GM23338 (cell line): ENCODE measurements around the gene KIAA0753. TPM values are rescaled to one million over a fixed set of nuclear protein-coding genes. Genes with fewer than 3 reads are reported as not detected.

Experiments
- ATAC-seq: fragments of 200-7000 bp; cut with Tn5 transposase; 3 replicates; pipeline ENCODE4 v1.9.1; 2020
- DNase-seq: peaks from one replicate; pipeline ENCODE4 v3.0.0-alpha.2; 2015; ENCODE audit warnings: low spot score
- H2AFZ ChIP-seq: fragments of 200-600 bp; sonication (generic); 2 replicates; pipeline ENCODE4 v1.8.0; 2016; ENCODE audit warnings: antibody characterized with exemption, mild to moderate bottlenecking, moderate library complexity
- H3F3A ChIP-seq: fragments of 200-600 bp; sonication (generic); replicated peaks from 2 replicates; pipeline ENCODE4 v1.8.0; 2017; ENCODE audit warnings: antibody characterized with exemption, mixed run types, low read depth
- H3K27ac ChIP-seq: fragments of 200-600 bp; sonication (generic); 2 replicates; pipeline ENCODE4 v1.6.1; 2016; ENCODE audit warnings: low read depth
- H3K27me3 ChIP-seq: fragments of 200-600 bp; sonication (generic); 2 replicates; pipeline ENCODE4 v1.8.0; 2016; ENCODE audit warnings: mild to moderate bottlenecking, mixed run types, moderate library complexity; ENCODE audit not compliant: insufficient read depth
- H3K36me3 ChIP-seq: fragments of 200-600 bp; sonication (generic); 2 replicates; pipeline ENCODE4 v1.8.0; 2016; ENCODE audit warnings: mild to moderate bottlenecking; ENCODE audit not compliant: insufficient read depth
- H3K4me1 ChIP-seq: fragments of 200-600 bp; sonication (generic); 2 replicates; pipeline ENCODE4 v1.8.0; 2016; ENCODE audit warnings: mild to moderate bottlenecking, moderate library complexity; ENCODE audit not compliant: insufficient read depth
- H3K4me2 ChIP-seq: fragments of 200-600 bp; sonication (generic); 2 replicates; pipeline ENCODE4 v1.7.1; 2017; ENCODE audit warnings: mixed run types
- H3K4me3 ChIP-seq: fragments of 200-600 bp; sonication (generic); 2 replicates; pipeline ENCODE4 v1.6.1; 2016; ENCODE audit warnings: mixed run types
- H3K79me2 ChIP-seq: fragments of 200-600 bp; sonication (generic); replicated peaks from 2 replicates; pipeline ENCODE4 v1.8.0; 2017; ENCODE audit warnings: mild to moderate bottlenecking; ENCODE audit not compliant: insufficient read depth
- H3K9me2 ChIP-seq: fragments of 200-600 bp; sonication (generic); 2 replicates; pipeline ENCODE4 v1.8.0; 2017; ENCODE audit not compliant: insufficient read depth
- H4K20me1 ChIP-seq: fragments of 200-600 bp; sonication (generic); replicated peaks from 2 replicates; pipeline ENCODE4 v1.8.0; 2017; ENCODE audit warnings: mild to moderate bottlenecking; ENCODE audit not compliant: insufficient read depth
- H3K27ac Mint-ChIP-seq: 2 replicates; pipeline ENCODE4 v1.8.0; 2020; ENCODE audit warnings: inconsistent platforms, mild to moderate bottlenecking, moderate library complexity, mixed read lengths
- H3K27me3 Mint-ChIP-seq: 3 replicates; pipeline ENCODE4 v1.8.0; 2022; ENCODE audit warnings: low read depth, mild to moderate bottlenecking, moderate library complexity, mixed read lengths, inconsistent platforms; ENCODE audit not compliant: insufficient read depth, poor library complexity
- H3K36me3 Mint-ChIP-seq: 3 replicates; pipeline ENCODE4 v1.8.0; 2021; ENCODE audit warnings: low read depth, mild to moderate bottlenecking, inconsistent platforms, moderate library complexity, mixed read lengths
- H3K4me1 Mint-ChIP-seq: 3 replicates; pipeline ENCODE4 v1.8.0; 2020; ENCODE audit warnings: mild to moderate bottlenecking, inconsistent platforms, mixed read lengths
- H3K4me3 Mint-ChIP-seq: 3 replicates; pipeline ENCODE4 v1.8.0; 2021; ENCODE audit warnings: moderate library complexity, mild to moderate bottlenecking, inconsistent platforms, mixed read lengths
- H3K9me3 Mint-ChIP-seq: 3 replicates; pipeline ENCODE4 v1.8.0; 2020; ENCODE audit warnings: moderate library complexity, mild to moderate bottlenecking, inconsistent platforms, mixed read lengths
- EZH2 ChIP-seq: fragments of 200-600 bp; sonication (generic); IDR thresholded peaks from one replicate; pipeline ENCODE4 v1.8.0; 2017; ENCODE audit warnings: antibody characterized with exemption, mild to moderate bottlenecking, low read depth; ENCODE audit not compliant: unreplicated experiment
- JUNB ChIP-seq: IDR thresholded peaks from one replicate; pipeline ENCODE4 v1.6.1; 2016; ENCODE audit warnings: antibody characterized with exemption; ENCODE audit not compliant: unreplicated experiment
- NANOG ChIP-seq: IDR thresholded peaks from 2 replicates; pipeline ENCODE4 v1.6.1; 2016; ENCODE audit warnings: antibody characterized with exemption, borderline replicate concordance
- polyA plus RNA-seq: library from polyadenylated mRNA; unstranded; fragments of >200 nt; fragmentation: Nextera tagmentation; extraction: Ambion mirVana; gene quantifications from 2 replicates; pipeline ENCODE4 v1.2.1, GENCODE V29; 2016
- total RNA-seq: library from RNA; depleted of rRNA; stranded (reverse); fragments of >200 nt; shearing (Covaris generic); gene quantifications from 2 replicates; pipeline ENCODE4 v1.2.3, GENCODE V29; 2014
- TF ChIP-seq, protein P1 (sequence below): fragments of 250-450 bp; sonication (Bioruptor Pico); IDR thresholded peaks from 2 replicates; pipeline ENCODE4 v1.5.0; 2020; ENCODE audit warnings: mild to moderate bottlenecking, moderate library complexity
- TF ChIP-seq, protein P2 (sequence below), 2 experiments: fragments of 200-600 bp in 1 of 2; sonication (generic) in 1 of 2; conservative IDR thresholded peaks; 2 replicates each; pipeline versions ENCODE4 v1.5.1 to v1.6.1; 2016 to 2017; ENCODE audit warnings: antibody characterized with exemption in 2 of 2, low read depth in 2 of 2, mild to moderate bottlenecking in 2 of 2, moderate library complexity in 1 of 2

The KIAA0753 gene
- total and polyA plus RNA-seq, 2 experiments from 2014 or later = 6.0 to 27.8 TPM

- TF ChIP-seq, protein P1, sequence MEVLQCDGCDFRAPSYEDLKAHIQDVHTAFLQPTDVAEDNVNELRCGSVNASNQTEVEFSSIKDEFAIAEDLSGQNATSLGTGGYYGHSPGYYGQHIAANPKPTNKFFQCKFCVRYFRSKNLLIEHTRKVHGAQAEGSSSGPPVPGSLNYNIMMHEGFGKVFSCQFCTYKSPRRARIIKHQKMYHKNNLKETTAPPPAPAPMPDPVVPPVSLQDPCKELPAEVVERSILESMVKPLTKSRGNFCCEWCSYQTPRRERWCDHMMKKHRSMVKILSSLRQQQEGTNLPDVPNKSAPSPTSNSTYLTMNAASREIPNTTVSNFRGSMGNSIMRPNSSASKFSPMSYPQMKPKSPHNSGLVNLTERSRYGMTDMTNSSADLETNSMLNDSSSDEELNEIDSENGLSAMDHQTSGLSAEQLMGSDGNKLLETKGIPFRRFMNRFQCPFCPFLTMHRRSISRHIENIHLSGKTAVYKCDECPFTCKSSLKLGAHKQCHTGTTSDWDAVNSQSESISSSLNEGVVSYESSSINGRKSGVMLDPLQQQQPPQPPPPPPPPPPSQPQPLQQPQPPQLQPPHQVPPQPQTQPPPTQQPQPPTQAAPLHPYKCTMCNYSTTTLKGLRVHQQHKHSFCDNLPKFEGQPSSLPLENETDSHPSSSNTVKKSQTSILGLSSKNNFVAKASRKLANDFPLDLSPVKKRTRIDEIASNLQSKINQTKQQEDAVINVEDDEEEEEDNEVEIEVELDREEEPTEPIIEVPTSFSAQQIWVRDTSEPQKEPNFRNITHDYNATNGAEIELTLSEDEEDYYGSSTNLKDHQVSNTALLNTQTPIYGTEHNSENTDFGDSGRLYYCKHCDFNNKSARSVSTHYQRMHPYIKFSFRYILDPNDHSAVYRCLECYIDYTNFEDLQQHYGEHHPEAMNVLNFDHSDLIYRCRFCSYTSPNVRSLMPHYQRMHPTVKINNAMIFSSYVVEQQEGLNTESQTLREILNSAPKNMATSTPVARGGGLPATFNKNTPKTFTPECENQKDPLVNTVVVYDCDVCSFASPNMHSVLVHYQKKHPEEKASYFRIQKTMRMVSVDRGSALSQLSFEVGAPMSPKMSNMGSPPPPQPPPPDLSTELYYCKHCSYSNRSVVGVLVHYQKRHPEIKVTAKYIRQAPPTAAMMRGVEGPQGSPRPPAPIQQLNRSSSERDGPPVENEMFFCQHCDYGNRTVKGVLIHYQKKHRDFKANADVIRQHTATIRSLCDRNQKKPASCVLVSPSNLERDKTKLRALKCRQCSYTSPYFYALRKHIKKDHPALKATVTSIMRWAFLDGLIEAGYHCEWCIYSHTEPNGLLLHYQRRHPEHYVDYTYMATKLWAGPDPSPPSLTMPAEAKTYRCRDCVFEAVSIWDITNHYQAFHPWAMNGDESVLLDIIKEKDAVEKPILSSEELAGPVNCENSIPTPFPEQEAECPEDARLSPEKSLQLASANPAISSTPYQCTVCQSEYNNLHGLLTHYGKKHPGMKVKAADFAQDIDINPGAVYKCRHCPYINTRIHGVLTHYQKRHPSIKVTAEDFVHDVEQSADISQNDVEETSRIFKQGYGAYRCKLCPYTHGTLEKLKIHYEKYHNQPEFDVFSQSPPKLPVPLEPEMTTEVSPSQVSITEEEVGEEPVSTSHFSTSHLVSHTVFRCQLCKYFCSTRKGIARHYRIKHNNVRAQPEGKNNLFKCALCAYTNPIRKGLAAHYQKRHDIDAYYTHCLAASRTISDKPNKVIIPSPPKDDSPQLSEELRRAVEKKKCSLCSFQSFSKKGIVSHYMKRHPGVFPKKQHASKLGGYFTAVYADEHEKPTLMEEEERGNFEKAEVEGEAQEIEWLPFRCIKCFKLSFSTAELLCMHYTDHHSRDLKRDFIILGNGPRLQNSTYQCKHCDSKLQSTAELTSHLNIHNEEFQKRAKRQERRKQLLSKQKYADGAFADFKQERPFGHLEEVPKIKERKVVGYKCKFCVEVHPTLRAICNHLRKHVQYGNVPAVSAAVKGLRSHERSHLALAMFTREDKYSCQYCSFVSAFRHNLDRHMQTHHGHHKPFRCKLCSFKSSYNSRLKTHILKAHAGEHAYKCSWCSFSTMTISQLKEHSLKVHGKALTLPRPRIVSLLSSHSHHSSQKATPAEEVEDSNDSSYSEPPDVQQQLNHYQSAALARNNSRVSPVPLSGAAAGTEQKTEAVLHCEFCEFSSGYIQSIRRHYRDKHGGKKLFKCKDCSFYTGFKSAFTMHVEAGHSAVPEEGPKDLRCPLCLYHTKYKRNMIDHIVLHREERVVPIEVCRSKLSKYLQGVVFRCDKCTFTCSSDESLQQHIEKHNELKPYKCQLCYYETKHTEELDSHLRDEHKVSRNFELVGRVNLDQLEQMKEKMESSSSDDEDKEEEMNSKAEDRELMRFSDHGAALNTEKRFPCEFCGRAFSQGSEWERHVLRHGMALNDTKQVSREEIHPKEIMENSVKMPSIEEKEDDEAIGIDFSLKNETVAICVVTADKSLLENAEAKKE (CRISPR knock-in tag) = no peak
- TF ChIP-seq EZH2 (no peak), JUNB (no peak), NANOG (no peak)
- TF ChIP-seq, protein P2, sequence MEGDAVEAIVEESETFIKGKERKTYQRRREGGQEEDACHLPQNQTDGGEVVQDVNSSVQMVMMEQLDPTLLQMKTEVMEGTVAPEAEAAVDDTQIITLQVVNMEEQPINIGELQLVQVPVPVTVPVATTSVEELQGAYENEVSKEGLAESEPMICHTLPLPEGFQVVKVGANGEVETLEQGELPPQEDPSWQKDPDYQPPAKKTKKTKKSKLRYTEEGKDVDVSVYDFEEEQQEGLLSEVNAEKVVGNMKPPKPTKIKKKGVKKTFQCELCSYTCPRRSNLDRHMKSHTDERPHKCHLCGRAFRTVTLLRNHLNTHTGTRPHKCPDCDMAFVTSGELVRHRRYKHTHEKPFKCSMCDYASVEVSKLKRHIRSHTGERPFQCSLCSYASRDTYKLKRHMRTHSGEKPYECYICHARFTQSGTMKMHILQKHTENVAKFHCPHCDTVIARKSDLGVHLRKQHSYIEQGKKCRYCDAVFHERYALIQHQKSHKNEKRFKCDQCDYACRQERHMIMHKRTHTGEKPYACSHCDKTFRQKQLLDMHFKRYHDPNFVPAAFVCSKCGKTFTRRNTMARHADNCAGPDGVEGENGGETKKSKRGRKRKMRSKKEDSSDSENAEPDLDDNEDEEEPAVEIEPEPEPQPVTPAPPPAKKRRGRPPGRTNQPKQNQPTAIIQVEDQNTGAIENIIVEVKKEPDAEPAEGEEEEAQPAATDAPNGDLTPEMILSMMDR (conservative IDR thresholded peaks at IDR 0.05; ENCODE audit: low read depth in 2 of 2) = no peak
Measured at GRCh38 chr17:6571452-6571781, 69.1 kb downstream of the KIAA0753 start (continued).

GRCh38 chr17:6570731-6571451, 69.6 kb downstream of the KIAA0753 start:
- Mint-ChIP-seq H3K27ac (no peak overlapping the region), H3K9me3 (no peaks in the 10 kb centered on the region; the same call in 2 of the 3 replicates), H3K4me3 (no peak overlapping the region), H3K4me1 (peaks cover 28% of the 10 kb centered on the region), H3K36me3 (peaks cover 3% of the 10 kb centered on the region), H3K27me3 (peaks cover 10% of the 10 kb centered on the region)
- Histone ChIP-seq H3K36me3 (no peaks in the 10 kb centered on the region), H3K4me2 (no peak overlapping the region), H3K4me1 (peaks cover 16% of the 10 kb centered on the region), H2AFZ (no peak overlapping the region), H3K4me3 (no peak overlapping the region), H4K20me1 (no peaks in the 10 kb centered on the region), H3K27me3 (no peaks in the 10 kb centered on the region), H3K27ac (no peak overlapping the region), H3K79me2 (no peaks in the 10 kb centered on the region), H3K9me2 (no peaks in the 10 kb centered on the region), H3F3A (no peaks in the 10 kb centered on the region)
- DNase-seq (no peak), ATAC-seq (no peak)
- no peak for TF ChIP-seq JUNB
